HCT116 (cell line): Measurements from ENCODE around the gene GPR17. TPM values are rescaled to one million over a fixed set of nuclear protein-coding genes. Genes with fewer than 3 reads are reported as not detected.

Experiments
- ATAC-seq: fragments of 200-7000 bp; cut with Tn5 transposase; 2 replicates; pipeline ENCODE4 v1.9.1; 2020; ENCODE audit warnings: mild to moderate bottlenecking, moderate library complexity
- BruUV-seq: library from RNA; stranded (reverse); fragments of 400-500 nt; replicated peaks from 2 replicates; lab custom pipeline; 2021; lab: Mats Ljungman, UMichigan
- CTCF ChIA-PET: fragments of 300-600 bp; sonication (Branson Sonifier 250); formaldehyde crosslinking; loops from one replicate; lab custom pipeline; 2021; ENCODE audit warnings: antibody characterized with exemption; lab: Charles Lee
- POLR2A ChIA-PET: fragments of 300-600, 350-600 bp; sonication (Branson Sonifier 250); formaldehyde crosslinking; loops from one replicate; lab custom pipeline; 2021; ENCODE audit warnings: antibody characterized with exemption; lab: Charles Lee
- RAD21 ChIA-PET, 2 experiments: fragments of 300-600 bp; sonication (Branson Sonifier 250); formaldehyde crosslinking; loops; one replicate each; lab custom pipeline; 2023; ENCODE audit warnings: low total read pairs in 2 of 2; ENCODE audit not compliant: uncharacterized antibody in 2 of 2, unreplicated experiment in 2 of 2, low non-redundant PET in 1 of 2; lab: Charles Lee
- DNase-seq: peaks from one replicate; pipeline ENCODE4 v3.0.0-alpha.2; 2010; ENCODE audit warnings: low read depth, low spot score
- H2AFZ ChIP-seq: fragments of 200-600 bp; shearing (Covaris generic), sonication (generic); 2 replicates; pipeline ENCODE4 v1.6.1; 2017; ENCODE audit warnings: low read depth, mixed run types, mixed read lengths, antibody characterized with exemption, low read length; ENCODE audit not compliant: poor library complexity, severe bottlenecking
- H3K27ac ChIP-seq: 2 replicates; pipeline ENCODE4 v1.5.1; 2012; ENCODE audit warnings: low read depth, low read length
- H3K27me3 ChIP-seq: fragments of 200-600 bp; sonication (generic); 2 replicates; pipeline ENCODE4 v1.6.1; 2016; ENCODE audit warnings: mixed run types, low read length, mixed read lengths; ENCODE audit not compliant: insufficient read depth
- H3K36me3 ChIP-seq, 2 experiments: fragments of 200-500 bp in 1 of 2; fragments of 200-600 bp in 1 of 2; sonication (Bioruptor generic) in 1 of 2; sonication (generic) in 1 of 2; 2 replicates each; pipeline versions ENCODE4 v1.5.1 to v1.6.1; 2014 to 2016; ENCODE audit warnings: low read length in 2 of 2, inconsistent platforms in 1 of 2, mixed read lengths in 1 of 2, mixed run types in 1 of 2; ENCODE audit not compliant: insufficient read depth in 2 of 2, control insufficient read depth in 1 of 2
- H3K4me1 ChIP-seq, 2 experiments: fragments of 200-600 bp in 1 of 2; sonication (generic) in 1 of 2; 2 replicates each; pipeline versions ENCODE4 v1.5.1 to v1.6.1; 2012 to 2017; ENCODE audit warnings: low read length in 2 of 2, inconsistent platforms in 1 of 2, mild to moderate bottlenecking in 1 of 2, mixed read lengths in 1 of 2, mixed run types in 1 of 2, moderate library complexity in 1 of 2; ENCODE audit not compliant: insufficient read depth in 2 of 2, control insufficient read depth in 1 of 2
- H3K4me2 ChIP-seq: fragments of 200-600 bp; sonication (generic); 2 replicates; pipeline ENCODE4 v1.6.1; 2017; ENCODE audit warnings: mixed run types, low read length, mixed read lengths
- H3K4me3 ChIP-seq, 2 experiments: fragments of 200-600 bp in 1 of 2; sonication (generic) in 1 of 2; replicated peaks in 1 of 2; 2 replicates each; pipeline ENCODE4 v1.5.1; 2011 to 2016; ENCODE audit warnings: low read length in 2 of 2, control low read depth in 1 of 2, low read depth in 1 of 2, mild to moderate bottlenecking in 1 of 2, mixed read lengths in 1 of 2, mixed run types in 1 of 2
- H3K79me2 ChIP-seq: fragments of 200-600 bp; sonication (generic); 2 replicates; pipeline ENCODE4 v1.6.1; 2017; ENCODE audit warnings: mild to moderate bottlenecking, mixed run types, low read length, moderate library complexity, mixed read lengths; ENCODE audit not compliant: insufficient read depth
- H3K9ac ChIP-seq: fragments of 200-600 bp; sonication (generic); 2 replicates; pipeline ENCODE4 v1.6.1; 2016; ENCODE audit warnings: low read length, mixed read lengths
- H3K9me2 ChIP-seq: fragments of 200-600 bp; sonication (generic), shearing (Covaris generic); 2 replicates; pipeline ENCODE4 v1.6.1; 2017; ENCODE audit warnings: mixed run types, mild to moderate bottlenecking, moderate library complexity; ENCODE audit not compliant: insufficient read depth
- H3K9me3 ChIP-seq, 2 experiments: fragments of 200-500 bp in 1 of 2; fragments of 200-600 bp in 1 of 2; sonication (Bioruptor generic) in 1 of 2; sonication (generic) in 1 of 2; 2 replicates each; pipeline ENCODE4 v1.6.1; 2014 to 2017; ENCODE audit warnings: low read length in 2 of 2, mixed read lengths in 2 of 2, inconsistent platforms in 1 of 2, low read depth in 1 of 2, mild to moderate bottlenecking in 1 of 2, mixed run types in 1 of 2, moderate library complexity in 1 of 2; ENCODE audit not compliant: control insufficient read depth in 1 of 2, insufficient read depth in 1 of 2
- H4K20me1 ChIP-seq: fragments of 200-600 bp; sonication (generic), shearing (Covaris generic); 2 replicates; pipeline ENCODE4 v1.6.1; 2017; ENCODE audit warnings: mixed run types, mild to moderate bottlenecking, moderate library complexity; ENCODE audit not compliant: insufficient read depth
- REST ChIP-seq: IDR thresholded peaks from 2 replicates; pipeline ENCODE4 v1.6.1; 2012; ENCODE audit warnings: low read depth
- SRF ChIP-seq: IDR thresholded peaks from 2 replicates; pipeline ENCODE4 v1.6.1; 2012; ENCODE audit warnings: low read depth
- TCF7L2 ChIP-seq: IDR thresholded peaks from 2 replicates; pipeline ENCODE4 v1.7.0; 2011; ENCODE audit warnings: borderline replicate concordance, inconsistent platforms; ENCODE audit not compliant: insufficient read depth, insufficient read length; ENCODE audit errors: extremely low read depth
- YY1 ChIP-seq: IDR thresholded peaks from 2 replicates; pipeline ENCODE4 v1.6.1; 2011; ENCODE audit warnings: low read length, low read depth, moderate library complexity, mild to moderate bottlenecking; ENCODE audit not compliant: insufficient replicate concordance; ENCODE audit errors: extremely low read depth
- ZFX ChIP-seq: fragments of 450-650 bp; IDR thresholded peaks from 2 replicates; pipeline ENCODE4 v1.6.1; 2017
- intact Hi-C: fragments of 100-400 bp; cut with micrococcal nuclease; formaldehyde crosslinking; loops from 2 replicates; pipeline ENCODE4 v1.10.0; 2022
- total RNA-seq: library from RNA; stranded (reverse); gene quantifications from one replicate; pipeline ENCODE4 v1.2.1, GENCODE V29; 2021; ENCODE audit not compliant: unreplicated experiment

Gene GPR17
- total RNA-seq, 1 experiment from 2014 or later = not detected

GRCh38 chr2:127626917-127627739 lies 18.8 kb upstream of the GPR17 start:
- BruUV-seq = no TSS peak
- CTCF ChIA-PET = no interaction called here
- Histone ChIP-seq H3K4me1 (peaks cover 0 to 20% of the 10 kb centered on the region in 2 experiments; a peak in 2 of 4 replicates), H3K27ac (no peak overlapping the region), H3K27me3 (no peaks in the 10 kb centered on the region), H3K9me3 (no peaks in the 10 kb centered on the region), H4K20me1 (no peaks in the 10 kb centered on the region)
- DNase-seq = no peak
- intact Hi-C loops = no loop called here
- TF ChIP-seq ZFX (no peak), SRF (no peak), TCF7L2 (no peak), REST (no peak), YY1 (no peak)
- TF ChIP-seq, all 23 proteins: peak for 0
- ChIA-PET POLR2A (no interaction called here), RAD21 (no interaction called here)
- H3K4me2 ChIP-seq = no peak overlapping the region
- no peaks in the 10 kb centered on the region for H3K9me2 ChIP-seq
- H3K79me2 ChIP-seq = no peaks in the 10 kb centered on the region
- no peak overlapping the region for H3K9ac ChIP-seq
- H3K4me3 ChIP-seq = no peak overlapping the region
- H3K36me3 ChIP-seq = no peaks in the 10 kb centered on the region
- no peak for ATAC-seq
- no peak overlapping the region for H2AFZ ChIP-seq
